Measurements from ENCODE around the gene MEIS2.

MEIS2 gene

GRCh38 chr15:36940219-36940618 lies 160.1 kb downstream of the MEIS2 start:
- FAIRE-seq: no peak

GRCh38 chr15:36938764-36939163 lies 161.6 kb downstream of the MEIS2 start:
- FAIRE-seq (no peak), DNase-seq (ENCODE audit: insufficient read length, low spot score) (no peak)
- no peak for TF ChIP-seq CTCF (IDR thresholded peaks at IDR 0.05; ENCODE audit: insufficient read depth, missing control alignments)

More at GRCh38 chr15:36940219-36940618, 160.1 kb downstream of the MEIS2 start:
- no peak for DNase-seq (ENCODE audit: insufficient read length, low spot score)
- no peak for TF ChIP-seq CTCF (IDR thresholded peaks at IDR 0.05; ENCODE audit: insufficient read depth, missing control alignments)

GRCh38 chr15:36938131-36938530 lies 162.2 kb downstream of the MEIS2 start:
- TF ChIP-seq CTCF (IDR thresholded peaks at IDR 0.05; ENCODE audit: insufficient read depth, missing control alignments): no peak
- FAIRE-seq (no peak), DNase-seq (ENCODE audit: insufficient read length, low spot score) (no peak)

- DNase-seq (ENCODE audit: insufficient read length, low spot score) (no peak), FAIRE-seq (no peak)
- TF ChIP-seq CTCF (IDR thresholded peaks at IDR 0.05; ENCODE audit: insufficient read depth, missing control alignments): no peak
Observed at GRCh38 chr15:36936613-36937012, 163.7 kb downstream of the MEIS2 start.

- no peak for FAIRE-seq
- TF ChIP-seq CTCF (IDR thresholded peaks at IDR 0.05; ENCODE audit: insufficient read depth, missing control alignments): no peak
- no peak for DNase-seq (ENCODE audit: insufficient read length, low spot score)
Observed at GRCh38 chr15:36933255-36933990, 166.9 kb downstream of the MEIS2 start.

GRCh38 chr15:36932070-36932469 lies 168.3 kb downstream of the MEIS2 start:
- DNase-seq (ENCODE audit: insufficient read length, low spot score): no peak
- FAIRE-seq: no peak
- TF ChIP-seq CTCF (IDR thresholded peaks at IDR 0.05; ENCODE audit: insufficient read depth, missing control alignments): no peak

- no peak for DNase-seq (ENCODE audit: insufficient read length, low spot score)
- no peak for TF ChIP-seq CTCF (IDR thresholded peaks at IDR 0.05; ENCODE audit: insufficient read depth, missing control alignments)
- FAIRE-seq: no peak
Observed at GRCh38 chr15:36931434-36931833, 168.9 kb downstream of the MEIS2 start.

All from D721Med (cell line).